Inflammatory macrophage (primary cell): ENCODE results near the gene LMO7.

Experiments
- DNase-seq, 2 donors: peaks; one replicate each; pipeline ENCODE4 v3.0.0-alpha.2; 2020 to 2022

The LMO7 gene

DNA sequence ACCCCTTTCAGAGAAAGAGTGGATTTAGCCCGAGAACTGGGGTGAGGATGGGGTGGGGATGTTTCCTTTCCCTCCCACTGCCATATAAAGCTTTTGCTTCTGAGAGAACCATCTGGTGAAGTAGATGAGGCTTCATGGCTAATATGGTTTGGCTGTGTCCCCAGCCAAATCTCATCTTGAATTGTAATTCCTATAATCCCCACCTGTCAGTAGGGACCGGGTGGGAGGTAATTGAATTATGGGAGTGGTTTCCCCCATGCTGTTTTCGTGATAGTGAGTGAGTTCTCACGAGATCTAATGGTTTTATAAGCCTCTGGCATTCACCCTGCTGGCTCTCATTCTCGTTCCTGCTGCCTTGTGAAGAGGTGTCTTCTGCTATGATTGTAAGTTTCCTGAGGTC, 270.9 kb downstream of the LMO7 start:
- DNase-seq = no peak

- DNase-seq = no peak
These were observed 272.0 kb downstream of the LMO7 start for GRCh38 chr13:75908141-75908540.
